GM19023 (cell line): ENCODE measurements around the gene CAB39.

Source experiments
- ATAC-seq: cut with Tn5 transposase; IDR thresholded peaks from one replicate; pipeline ENCODE4 v1.9.1; 2021; ENCODE audit warnings: mild to moderate bottlenecking, moderate library complexity; ENCODE audit not compliant: unreplicated experiment

CAB39 gene

DNA sequence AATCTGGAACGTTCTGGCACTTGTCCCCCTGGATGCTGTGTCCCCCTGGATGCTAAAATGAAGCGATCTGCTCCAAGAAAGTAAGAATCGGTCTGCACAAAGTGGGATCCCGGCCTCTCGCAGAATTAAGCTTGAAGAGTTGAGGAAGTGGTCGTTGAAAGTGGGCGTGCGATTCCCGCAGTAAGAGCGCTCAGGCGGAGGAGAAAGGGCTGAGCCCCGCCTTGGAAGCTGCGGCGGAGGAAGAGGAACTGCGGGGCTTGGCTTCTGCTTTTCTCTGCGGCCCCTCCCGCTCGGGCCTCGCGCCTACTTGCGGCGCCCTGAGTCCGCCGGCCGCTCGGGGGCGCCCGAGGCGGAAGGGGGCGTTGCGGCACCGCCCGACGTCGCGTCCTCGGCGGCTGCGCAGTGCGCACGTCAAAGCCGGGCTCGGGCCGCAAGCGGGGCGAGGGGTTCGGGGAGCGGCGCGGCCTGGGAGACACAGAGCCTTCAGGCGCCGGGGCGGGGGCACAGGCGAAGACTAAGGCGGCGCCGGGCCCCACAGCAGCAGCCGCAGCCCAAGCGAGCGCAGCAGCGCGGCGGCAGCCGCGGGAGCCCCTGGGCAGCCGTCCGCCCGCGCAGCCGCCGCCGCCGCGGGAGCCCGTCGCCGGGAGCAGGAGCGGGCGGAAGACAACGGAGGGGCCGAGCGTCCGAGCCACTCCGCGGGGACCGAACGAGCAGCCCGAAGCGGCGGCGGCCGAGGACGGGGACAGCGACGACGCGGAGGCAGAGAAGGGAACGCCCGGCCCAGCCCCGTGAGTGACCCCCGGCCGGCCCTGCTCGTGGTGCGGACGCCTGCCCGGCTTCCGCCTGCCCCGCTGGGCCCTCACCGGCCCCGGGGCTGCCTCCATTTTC, at the start of gene CAB39:
Gene CAB39 (plus strand): TSS at position 400 of the 888 bp plus-strand sequence. CDS start 47,160 bp downstream, outside the sequence.
- peak; percentile 83 for ATAC-seq

DNA sequence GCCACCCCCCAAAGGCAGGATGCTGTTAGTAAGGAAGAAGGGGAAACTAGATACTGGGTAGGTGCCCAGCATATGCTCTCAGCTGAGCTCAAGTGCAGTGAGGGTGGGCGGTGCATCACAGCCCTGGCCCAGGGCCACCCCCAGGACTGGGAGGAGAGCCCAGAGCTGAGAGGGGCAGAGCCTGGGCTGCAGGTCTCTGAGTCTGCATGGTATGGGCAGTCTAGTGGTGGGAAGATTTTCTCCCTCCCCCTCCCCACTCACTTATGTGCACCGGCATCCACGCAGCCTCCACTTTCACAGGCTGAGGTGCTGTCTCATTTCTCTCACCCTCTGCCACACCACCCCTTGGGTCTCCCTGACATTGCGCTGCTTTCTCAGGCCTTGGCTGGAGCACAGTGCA, 48.5 kb upstream of the CAB39 start:
- ATAC-seq: no peak

DNA sequence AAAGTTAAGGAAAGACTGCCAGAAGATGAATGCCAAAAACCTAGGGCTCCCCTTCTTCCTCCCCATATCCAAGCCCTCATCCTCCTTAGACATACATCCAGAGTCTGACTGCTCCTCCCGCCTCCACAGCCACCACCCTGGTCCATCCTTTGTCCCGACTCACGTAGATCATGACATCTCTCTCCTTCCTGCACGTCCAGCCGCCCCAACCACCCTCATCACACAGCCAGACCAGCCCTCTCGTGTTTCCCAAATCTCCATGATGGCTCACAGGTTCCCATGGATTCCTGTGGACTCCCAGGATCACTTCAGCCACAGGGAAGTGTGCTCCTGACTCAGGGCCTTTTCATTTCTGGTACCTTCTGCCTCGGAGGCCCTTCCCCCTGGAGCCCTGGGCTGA, 47.8 kb upstream of the CAB39 start:
- ATAC-seq: no peak

DNA sequence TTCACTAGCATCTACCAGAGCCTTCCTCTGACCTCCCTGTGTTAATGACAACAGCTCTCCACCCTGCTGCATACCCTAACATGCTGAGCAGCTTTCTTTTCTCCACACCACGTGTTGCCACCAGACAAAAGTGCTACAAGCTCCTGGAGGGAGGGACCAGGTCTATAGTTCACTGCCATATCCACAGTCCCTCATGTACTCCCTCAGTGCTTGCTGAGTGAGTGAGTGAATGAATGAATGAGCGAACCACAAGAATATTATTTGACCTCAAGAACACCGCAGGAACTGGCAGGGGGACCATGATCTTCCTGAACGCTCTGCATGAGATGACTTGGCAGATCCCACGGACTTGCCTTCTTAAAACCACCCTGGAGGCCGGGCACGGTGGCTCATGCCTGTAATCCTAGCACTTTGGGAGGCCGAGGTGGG, 47.4 kb upstream of the CAB39 start:
- ATAC-seq: no peak

DNA sequence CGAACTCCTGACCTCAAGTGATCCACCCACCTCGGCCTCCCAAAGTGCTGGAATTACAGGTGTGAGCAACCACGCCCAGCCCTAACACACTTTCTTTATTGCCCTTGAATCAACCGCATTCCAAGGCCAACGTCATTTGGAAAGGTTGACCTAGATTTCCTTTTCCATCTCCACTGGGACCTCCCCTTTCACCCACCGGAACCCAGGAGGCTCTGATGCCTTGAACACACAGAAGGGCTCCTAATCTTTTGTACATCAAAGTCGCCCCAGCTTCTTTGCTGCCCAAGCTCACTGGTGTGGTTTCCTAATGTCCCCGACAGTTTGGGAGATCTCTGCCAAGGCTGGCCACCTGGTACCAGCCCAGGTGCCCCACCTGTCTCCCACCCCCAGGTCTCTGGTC, 46.2 kb upstream of the CAB39 start:
- ATAC-seq: no peak

DNA sequence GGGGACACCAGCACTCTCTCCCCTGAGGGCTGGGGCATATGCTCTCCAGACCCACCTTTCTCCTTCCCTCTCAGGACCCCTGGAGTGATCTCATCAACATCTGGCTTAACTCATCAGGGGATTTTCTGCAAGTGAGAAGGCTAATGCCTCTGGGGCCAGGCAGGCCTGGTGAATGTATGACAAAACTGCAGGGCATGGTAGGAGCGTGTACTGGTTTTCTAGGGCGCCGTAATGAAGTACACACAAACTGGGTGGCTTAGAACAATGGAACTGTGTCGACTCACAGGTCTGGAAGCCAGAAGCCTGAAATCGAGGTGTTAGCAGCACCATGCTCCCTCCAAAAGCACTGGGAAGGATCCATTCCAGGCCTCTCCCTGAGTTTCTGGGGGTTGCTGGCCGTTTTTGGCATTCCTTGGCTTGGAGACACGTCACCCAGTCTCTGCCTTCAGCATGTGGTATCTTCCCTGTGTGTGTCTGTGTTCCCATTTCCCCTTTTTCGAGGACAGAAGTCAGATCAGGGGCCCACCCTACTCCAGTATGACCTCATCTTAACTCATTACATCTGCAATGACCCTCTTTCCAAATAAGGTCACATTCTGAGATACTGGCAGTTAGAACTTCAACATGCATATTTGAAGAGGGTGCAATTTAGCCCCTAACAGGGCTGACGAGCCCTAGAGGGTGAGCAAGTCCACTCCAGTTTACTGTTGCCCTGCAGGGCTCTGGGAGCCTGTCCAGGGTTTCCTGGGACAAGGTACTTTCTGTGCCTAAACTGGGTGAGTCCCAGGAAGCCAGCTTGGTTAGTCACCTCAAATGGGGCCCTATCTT, 45.5 kb upstream of the CAB39 start:
- no peak for ATAC-seq

DNA sequence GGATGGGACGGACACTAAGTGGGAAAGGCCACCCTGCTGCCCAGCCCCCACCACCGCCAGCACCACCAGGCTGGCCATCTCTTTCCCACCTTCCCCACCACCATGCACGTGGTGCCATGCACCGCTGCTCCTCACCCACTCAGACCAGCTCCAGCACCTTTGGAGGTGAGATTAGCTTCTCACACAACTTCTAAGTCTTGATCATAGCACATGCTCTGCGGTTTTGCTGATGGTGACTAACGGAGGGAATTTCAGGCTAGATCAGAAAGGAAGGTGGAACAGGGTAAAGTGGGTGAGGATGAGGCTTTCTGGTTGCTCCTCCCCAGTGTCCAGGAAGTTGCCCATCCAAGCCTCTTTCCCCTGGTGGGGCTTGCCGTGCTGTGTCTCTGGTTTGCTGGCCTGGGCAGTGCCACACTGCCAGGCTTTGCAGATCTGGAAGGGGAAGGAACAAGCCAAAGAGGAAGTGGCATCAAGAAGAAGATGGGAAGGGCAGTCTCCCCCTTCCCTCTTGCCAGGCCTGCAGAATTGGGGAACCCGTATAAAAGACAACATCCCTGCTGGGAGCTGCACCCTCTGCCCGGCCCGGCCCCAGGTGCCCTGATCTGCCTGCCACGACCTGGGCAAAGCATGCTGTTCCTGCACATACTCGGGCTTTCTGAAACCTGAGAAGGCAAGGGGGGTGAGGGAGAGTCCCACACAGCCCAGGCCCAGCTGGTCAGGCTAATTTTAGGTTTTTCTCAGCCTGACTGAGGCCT, 44.3 kb upstream of the CAB39 start:
- ATAC-seq: peak; percentile 71

DNA sequence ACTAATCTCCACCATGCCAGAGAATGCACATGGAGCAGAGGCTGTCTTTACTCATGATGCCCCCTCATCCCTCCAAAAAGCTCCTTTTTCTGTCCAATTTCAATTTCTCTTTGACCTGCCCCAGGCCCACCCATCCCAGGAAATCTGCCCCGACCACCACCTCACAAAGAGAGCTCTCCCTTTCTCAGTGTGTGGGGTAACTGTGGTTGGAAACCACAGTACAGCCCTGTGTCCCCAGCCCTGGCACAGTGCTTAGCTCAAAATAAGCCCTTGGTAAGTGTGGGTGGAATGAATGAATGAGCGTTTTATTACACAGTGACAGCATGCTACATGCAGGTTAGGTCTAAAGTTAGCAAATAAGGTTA, 43.7 kb upstream of the CAB39 start:
- peak; percentile 36 for ATAC-seq

DNA sequence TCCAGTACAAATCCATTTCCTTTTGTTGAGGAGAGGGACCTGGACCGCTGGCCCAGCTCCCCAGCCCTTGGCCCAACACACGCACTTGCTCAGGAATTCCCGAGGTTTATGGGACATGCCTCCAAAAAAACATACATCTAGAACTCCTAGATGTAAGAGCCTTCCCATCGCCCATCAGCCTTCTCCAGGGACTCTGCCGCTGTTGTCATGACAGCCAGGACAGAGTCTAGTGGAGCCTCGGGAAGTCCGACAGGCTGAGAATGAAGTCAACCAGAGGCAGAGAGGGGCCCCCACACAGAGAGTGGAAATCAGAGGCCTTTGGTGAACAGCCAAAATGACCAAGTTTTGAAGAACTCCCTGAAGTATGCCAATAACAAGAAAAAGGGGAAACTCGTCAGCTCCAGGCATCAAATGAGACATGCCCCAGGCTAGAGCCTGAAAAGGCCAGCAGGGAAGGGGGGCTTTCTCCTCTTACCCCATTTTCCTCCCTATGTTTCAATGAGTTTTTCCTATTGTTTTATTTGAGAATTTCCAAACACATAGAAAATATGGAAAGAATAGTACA, 43.2 kb upstream of the CAB39 start:
- no peak for ATAC-seq

DNA sequence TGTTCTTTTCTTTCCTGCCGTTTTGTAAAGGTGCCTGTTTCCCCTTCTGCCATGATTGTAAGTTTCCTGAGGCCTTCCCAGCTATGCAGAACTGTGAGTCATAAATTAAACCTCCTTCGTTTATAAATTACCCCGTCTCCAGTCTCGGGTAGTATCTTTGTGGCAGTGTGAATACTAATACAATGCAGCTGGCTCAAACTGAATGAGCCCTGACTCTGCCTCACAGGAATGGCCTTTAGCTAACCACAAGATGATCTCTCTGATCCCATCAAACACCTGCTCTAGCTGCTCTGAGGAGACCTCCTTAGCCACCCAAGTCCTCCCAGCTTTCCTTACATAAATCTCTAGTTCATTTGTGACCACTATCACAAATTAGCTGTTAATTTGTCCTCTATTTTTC, 41.5 kb upstream of the CAB39 start:
- ATAC-seq: no peak

DNA sequence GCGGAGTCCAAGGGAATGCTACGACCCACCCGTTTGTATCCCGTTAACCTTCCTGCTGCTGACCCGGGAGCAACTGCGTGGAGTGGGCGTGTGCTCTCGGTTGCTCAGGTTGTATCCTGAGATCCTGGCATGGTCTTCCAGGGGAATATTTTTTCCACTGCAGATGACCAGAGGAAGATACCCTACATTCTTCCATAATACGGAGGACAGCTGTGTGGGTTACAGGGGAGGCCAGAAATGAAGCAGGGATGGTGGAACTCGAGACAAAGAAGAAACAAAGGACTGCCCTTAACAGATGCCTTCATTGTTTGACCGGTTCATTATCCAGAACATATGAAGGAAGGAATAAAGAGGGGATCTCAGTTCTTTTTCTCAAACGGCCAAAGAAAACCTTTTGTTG, 39.8 kb upstream of the CAB39 start:
- no peak for ATAC-seq

DNA sequence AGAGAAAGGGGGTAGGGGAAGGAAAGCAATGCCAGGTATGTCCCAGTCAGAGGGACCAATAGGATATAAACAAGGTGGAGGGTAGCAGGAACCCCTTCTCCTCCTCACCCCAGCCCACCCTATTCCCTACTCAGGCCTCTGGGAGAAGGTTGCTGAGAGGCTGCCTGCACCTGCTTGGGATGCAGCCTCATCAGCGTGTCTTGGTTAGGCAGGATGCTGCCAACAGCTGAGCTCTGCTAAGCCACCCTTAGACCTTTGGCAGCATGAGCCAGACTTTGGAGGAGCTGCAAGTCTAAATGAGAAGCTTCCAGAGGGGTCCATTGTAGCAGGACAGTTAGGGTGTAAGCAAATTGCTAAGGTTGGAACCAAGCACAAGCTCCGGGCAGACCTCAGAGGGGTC, 38.2 kb upstream of the CAB39 start:
- no peak for ATAC-seq

DNA sequence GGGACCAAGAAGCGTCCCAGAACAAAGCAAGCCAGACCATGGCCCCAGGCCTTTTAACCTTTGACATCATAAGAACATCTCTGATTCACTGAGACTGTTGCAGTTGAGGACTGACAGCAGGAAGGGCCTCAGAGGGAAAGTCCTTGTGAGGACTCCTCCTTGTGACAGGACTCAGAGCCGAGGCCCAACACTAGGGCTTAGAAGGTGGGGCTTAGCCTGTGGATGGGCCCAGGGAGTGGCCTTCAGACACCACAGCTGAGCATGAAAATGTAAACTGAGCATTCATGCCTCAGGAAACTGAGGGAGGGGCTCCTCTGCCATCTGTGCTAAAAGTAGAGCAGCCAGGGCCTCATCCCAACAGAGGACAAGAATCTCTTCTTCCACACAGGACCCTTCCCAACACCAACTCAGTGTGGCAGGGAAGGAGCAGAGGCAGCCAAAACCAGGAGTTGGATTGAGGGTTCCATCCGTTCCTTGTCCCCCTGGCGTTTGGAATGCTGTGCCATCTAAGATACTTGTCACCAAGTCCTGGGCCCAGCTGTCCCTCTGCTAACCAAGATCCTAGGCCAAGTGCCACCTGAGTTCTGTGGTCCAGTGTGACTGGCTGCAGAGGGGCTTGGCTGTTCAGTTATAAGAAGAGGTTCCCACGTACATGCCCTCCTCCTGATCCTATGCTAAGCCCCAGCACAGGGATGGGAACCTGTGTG, 37.5 kb upstream of the CAB39 start:
- ATAC-seq: no peak

DNA sequence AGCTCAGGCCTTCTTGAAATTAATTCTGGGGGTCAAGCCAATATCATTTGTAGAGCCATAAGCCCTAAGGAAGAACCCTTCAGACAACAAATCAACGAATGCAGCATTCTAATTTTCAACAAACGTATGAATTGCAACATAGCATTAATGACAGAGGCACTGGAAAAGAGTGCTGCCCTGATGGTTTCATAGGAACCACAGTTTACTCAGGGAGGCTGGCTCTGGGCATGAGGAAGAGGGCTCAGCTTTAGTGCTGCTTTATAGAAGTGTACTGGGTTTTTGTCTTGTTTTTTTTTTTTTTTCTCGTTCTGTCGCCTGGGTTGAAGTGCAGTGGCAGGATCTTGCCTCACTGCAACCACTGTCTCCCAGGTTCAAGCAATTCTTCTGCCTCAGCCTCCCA, 36.1 kb upstream of the CAB39 start:
- no peak for ATAC-seq

DNA sequence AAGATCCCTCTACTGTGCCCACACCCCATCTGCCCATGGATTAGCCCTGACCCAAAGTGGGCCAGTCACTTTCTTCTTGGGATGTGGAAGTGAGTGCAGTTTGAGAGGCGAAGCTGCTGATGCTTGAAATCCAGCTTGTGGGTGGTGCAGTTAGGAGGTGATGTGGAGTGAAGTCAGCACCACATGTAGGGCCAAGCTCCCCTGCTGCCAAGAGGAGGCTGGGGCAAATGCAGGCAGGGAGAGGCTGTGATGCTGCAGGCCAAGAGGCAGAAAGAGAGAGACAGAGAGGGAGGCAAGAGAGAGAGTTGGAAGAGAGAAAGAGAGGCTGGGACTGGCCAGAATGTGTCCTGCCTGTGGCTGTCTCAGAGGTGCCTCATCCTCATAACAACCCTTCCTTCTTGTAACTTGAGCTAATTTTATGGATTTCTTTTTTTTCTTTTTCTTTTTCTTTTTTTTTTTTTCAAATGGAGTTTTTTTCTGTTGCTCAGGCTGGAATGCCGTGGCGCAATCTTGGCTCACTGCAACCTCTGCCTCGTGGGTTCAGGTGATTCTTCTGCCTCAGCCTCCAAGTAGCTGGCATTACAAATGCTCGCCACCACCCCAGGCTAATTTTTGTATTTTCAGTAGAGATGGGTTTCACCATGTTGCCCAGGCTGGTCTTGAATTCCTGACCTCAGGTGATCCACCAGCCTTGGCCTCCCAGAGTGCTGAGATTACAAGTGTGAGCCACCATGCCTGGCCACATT, 35.3 kb upstream of the CAB39 start:
- no peak for ATAC-seq

DNA sequence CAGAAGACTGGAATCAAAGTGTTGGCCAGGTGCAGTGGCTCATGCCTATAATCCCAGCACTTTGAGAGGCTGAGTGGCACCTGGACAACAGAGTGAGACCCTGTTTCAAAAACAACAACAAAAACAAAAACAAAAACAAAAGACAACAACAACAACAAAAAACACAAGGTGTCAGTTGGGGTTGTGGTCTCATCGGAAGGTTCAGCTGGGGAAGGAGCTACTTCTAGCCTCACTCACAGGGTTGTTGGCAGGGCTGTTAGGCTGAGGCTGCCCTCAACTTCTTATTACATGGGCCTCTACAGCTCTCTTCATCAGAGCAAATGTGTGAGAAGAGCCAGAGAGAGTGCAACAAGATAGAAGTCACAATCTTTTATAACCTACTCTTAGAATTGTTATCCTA, 34.6 kb upstream of the CAB39 start:
- ATAC-seq: no peak

DNA sequence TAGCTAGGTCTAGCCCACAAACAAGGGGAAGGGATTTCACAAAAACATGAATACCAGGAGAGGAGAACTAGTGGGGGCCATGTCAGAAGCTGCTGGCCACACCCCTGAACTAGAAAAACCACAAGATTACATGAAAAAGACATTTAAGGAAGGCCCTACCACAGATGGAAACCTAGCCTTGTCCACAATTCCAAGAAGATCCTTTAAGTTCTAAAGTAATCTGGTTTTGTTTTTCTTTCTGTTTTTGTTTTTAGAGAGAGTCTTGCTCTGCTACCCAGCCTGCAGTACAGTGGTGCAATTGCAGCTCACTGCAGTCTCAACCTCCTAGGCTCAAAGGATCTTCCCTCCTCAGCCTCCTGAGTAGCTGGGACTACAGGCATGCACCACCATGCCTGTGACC, 34.2 kb upstream of the CAB39 start:
- no peak for ATAC-seq

DNA sequence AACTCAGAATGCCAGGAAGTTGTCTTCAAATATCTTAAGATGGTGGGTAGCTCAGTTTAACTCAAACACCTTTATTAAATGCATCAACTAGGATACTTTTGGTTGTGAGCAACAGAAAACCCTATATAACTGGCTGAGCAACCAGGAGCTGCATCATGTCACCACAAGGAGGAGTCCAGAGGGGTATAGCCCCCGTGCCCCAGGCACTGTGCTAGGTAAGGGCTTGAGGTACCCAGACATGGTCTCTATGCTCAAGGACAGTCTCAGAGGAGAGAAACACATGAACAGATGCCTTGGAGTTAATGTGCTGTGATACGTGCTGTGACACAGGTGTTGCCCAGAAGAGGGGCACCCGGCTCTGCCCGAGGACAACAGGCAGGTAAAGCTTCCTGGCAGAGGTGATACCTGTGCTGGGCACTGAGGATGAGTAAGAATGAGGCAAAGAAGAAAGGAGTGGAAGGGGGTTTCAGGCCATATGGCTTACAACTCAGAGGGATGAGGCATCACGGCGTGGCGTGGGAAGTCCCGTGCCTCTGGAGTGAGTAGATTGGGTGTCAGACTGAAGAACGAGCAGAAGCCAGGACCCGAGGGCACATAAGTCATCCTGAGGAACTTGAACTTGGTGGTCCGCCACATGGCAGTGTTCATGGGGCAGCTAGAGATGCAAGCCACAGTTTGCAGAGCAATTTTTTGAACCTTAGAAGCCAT, 32.0 kb upstream of the CAB39 start:
- no peak for ATAC-seq

DNA sequence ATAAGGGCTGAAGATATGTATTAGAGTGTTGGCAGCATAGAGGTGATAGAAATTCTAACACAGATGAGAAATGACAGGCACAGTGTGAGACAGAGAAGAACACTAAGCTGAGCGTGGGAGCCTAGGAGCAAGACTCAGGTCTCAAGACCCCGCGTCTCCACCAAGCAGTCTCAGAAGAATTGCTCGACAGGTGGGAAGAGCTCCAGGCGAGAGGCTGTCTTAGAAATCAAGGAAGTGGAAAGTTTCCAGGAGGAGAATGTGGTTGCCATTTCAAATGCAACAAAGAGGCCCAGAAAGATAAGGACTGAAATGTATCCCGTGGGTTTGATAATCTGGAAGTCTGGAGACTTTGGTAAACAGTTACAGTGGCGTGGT, 31.5 kb upstream of the CAB39 start:
- no peak for ATAC-seq
